Hematopoietic multipotent progenitor cell treated with erythropoietin and hydrocortisone succinate and interleukin-3 and kit ligand, for 17 days (in vitro differentiated cells): ENCODE results near the gene AKR1C2.
"Not testable (repeated sequence)": the region's sequence is repeated elsewhere in the genome, so short reads cannot be mapped to it uniquely, and the experiment has no call there.

ENCODE experiments used
- DNase-seq: peaks from one replicate; pipeline ENCODE4 v3.0.0-alpha.2; 2015; ENCODE audit warnings: low spot score

The AKR1C2 gene

GRCh38 chr10:4956955-4957645 lies 46.6 kb downstream of the AKR1C2 start:
- DNase-seq, result not testable (repeated sequence)

DNA sequence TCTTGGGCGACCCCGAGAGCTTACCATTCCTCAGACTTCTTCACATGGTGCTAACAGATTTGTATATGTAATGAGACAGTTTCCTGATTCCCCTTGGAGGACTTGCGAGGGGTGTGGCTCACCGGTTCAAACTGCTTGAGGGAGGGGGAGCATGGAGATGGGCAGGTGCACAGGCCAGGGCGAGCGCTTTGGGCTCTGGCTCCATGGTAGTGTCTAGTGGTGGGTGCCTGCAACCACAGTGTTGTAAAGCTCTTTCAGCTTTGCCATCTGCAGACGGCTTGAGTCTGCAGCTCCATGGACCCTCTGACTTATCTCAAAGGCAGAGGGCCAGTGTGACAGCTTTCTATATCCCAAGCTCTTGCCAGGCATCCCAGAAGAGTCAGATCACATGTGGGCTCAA lies 47.6 kb downstream of the AKR1C2 start:
- DNase-seq, result not testable (repeated sequence)

DNA sequence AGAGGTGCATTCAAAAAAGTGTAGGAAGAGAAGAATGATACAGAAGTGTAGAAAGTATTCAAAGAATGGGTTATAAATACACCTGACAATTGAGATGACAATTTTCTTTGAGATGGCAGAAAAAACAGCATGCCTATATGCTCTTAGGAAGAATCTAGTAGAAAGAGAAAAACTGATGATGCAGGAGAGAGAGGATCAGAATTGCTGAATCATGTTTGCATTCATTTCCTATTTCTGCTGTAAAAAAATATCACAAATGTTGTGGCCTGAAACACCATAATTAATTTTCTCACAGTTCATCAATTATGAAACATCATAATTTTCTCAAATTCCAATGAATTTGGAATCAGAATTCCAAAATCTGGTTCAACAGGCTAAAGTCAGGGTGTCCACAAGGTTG lies 50.3 kb downstream of the AKR1C2 start:
- no peak for DNase-seq

DNA sequence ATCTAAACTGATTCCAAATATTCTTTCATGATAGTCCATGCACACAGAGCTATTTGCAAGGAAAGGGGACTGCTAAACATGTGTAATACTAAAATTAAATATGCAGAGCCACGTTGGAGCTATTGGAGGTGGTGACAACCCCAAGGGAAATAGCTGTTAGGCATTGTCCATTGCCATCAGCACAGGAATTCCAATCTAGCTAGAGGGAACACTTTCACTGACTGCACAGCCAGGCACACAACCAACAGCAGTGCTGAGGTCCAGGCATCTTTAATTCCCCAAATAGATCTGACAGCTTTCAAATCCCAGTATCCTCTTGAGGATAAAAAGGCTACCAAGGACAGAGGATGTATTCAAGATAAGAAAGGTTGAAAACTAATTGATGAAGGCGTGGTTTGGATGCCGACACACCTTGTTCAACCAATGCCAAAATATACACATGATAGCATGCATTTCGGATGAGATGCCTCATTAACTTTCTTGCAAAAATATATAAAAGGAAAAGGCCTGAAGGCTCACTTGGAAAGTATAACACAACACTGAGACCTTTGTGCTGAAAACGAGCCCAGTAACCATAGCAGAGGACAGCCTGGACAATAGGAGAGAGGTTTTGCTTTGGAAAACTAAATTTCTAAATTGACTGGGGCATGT lies 52.0 kb downstream of the AKR1C2 start:
- DNase-seq, result not testable (repeated sequence)

GRCh38 chr10:4947635-4948596 lies 55.7 kb downstream of the AKR1C2 start:
- DNase-seq, result no peak

- DNase-seq, result no peak
Observed at GRCh38 chr10:4947039-4947634, 56.5 kb downstream of the AKR1C2 start.

DNA sequence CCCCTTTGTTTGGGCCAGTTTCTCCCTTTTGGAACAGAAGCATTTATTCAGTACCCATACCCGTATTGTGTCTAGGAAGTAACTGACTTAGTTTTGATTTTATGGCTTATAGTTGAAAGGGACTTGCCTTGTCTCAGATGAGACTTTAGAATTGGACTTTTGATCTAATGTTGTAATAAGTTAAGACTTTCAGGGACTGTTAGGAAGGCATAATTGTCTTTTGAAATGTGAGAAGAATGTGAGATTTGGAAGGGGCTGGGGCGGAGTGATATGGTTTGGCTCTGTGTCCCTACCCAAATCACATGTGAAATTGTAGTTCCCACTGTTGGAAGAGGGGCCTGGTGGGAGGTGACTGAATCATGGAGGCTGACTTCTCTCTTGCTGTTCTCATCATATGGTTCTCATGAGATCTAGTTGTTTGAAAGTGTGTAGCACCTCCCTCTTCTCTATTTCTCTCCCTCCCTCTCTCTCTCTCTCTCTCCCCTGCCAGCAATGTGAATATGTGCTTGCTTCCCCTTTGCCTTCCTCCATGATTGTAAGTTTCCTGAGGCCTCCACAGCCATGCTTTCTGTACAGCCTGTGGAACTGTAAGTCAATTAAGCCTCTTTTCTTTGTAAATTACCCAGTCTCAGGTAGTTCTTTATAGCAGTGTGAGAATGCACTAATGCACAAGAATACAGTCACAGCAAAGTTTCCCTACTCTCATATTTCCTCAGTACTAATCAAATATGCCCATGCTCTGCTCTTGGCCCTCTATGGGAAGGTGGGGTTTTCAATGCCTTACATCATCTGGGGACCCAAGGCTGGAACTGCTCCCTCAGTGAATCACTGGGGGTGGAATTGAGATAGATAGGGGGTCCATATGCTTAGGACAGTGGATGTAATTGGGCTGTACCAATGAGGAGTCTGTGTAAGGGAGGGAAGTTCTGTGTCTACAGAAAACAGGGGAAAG lies 57.6 kb downstream of the AKR1C2 start:
- DNase-seq, result no peak

DNA sequence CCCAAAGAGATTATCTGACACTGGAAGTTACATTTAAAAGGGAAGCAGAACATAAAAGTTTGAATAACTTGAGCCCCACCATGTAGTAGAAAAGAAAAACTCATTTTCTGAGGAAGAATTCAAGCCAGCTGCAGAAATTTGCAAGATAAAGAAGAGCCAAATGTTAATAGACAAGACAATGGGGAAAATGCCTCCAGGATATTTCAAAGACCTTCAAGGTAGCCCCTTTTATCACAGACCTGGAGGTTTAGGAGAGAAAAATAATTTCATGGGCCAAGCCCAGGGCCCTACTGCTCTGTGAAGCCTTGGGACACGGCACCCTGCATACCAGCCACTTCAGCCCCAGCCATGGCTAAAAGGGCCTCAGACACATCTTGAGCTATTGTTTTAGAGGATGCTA lies 58.8 kb downstream of the AKR1C2 start:
- DNase-seq, result no peak

GRCh38 chr10:4943821-4944220 lies 59.8 kb downstream of the AKR1C2 start:
- no peak for DNase-seq

DNA sequence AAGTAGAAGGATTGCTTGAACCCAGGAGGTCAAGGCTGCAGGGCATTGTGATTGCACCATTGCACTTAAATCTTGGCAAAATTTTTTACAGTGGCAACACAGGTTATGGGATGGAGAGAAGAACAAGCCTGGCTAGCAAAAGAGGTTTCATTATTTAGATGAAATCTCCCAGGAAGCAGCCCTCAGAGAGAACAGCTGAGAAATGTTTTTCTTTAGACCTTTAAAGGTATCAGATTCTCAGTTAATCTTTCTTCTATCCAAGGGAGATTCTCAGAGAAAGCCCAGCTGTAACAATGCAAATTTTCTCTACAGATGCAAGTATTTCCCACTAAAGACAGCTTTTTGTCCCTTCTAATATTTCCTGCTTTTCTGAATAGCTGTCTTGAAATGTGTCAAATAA lies 60.2 kb downstream of the AKR1C2 start:
- not testable (repeated sequence) for DNase-seq

GRCh38 chr10:4942931-4943330 lies 60.7 kb downstream of the AKR1C2 start:
- not testable (repeated sequence) for DNase-seq

DNA sequence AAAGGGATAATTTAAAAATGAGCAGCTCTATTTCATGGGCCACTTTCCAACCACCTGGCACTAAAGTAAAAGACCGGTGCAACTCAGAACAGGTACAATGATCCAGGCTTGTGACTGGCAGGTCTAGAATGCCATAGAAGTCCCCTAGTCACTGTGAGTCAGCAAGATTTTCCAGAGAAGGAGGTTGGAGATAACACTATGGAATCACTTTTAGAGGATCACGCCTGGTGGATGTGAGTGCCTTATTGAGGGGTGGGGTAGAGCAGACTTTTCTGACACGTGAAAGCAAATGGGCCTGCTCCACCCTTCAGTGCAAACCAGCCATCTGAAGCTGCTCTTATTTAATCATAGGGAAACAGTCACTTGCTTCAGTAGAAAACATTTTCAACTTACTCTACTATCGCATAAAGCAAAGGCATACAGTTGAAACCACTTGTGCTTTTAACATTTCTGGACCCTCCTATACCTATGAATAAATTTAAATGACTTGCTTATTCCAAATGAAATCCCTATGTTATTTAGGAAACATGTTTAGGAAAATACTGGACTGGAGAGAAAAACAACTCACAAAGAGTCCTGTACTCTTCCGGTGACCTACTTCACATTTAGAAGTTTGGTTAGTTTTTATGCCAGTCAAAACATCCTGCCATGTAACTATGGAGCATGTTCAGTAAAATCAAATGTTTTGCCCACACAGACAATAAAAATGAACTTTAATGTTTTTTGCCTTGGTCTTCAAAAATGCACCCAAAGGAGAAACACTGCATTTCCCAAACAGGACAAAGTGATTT lies 61.9 kb downstream of the AKR1C2 start:
- DNase-seq, result peak; percentile 69

DNA sequence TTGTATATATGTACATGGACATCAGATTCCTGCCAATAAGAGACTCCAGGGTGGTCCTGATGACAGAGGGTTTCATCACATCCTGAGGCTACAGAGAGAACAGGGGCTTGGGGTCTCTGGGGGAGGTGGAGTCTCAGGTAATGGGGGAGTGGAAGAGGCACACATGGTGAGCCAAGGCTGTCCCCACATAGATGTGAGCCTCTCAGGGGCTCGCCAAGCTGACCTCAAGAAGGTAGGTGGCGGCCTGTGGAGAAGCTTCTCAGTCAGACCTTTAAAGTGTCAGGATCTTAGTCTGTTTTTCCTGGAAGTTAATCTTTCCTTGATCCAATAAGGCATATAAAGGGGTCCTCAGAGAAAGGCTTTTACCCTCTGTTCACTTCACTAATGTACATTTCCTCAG lies 62.7 kb downstream of the AKR1C2 start:
- DNase-seq, result not testable (repeated sequence)

DNA sequence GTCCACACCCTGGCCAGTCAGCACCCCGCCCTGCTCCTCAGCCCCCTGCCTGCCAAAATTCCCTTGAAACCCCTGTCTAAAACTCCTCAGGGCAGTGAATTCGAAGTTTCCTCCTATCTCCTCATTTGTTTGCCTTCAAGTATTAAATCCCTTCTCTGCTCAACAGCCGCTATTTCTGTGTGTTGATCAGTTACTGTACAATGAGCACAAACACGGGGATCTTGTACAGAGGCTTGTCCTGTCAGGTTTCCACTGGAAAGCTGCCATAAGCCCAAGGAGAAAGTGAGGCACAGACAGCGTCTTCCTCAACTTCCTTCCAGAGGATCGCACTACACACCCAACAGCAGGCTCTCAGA lies 63.6 kb downstream of the AKR1C2 start:
- not testable (repeated sequence) for DNase-seq

GRCh38 chr10:4939224-4940072 lies 64.2 kb downstream of the AKR1C2 start:
- DNase-seq, result no peak
